ENCODE results near the gene PDIA6.

The PDIA6 gene

DNA sequence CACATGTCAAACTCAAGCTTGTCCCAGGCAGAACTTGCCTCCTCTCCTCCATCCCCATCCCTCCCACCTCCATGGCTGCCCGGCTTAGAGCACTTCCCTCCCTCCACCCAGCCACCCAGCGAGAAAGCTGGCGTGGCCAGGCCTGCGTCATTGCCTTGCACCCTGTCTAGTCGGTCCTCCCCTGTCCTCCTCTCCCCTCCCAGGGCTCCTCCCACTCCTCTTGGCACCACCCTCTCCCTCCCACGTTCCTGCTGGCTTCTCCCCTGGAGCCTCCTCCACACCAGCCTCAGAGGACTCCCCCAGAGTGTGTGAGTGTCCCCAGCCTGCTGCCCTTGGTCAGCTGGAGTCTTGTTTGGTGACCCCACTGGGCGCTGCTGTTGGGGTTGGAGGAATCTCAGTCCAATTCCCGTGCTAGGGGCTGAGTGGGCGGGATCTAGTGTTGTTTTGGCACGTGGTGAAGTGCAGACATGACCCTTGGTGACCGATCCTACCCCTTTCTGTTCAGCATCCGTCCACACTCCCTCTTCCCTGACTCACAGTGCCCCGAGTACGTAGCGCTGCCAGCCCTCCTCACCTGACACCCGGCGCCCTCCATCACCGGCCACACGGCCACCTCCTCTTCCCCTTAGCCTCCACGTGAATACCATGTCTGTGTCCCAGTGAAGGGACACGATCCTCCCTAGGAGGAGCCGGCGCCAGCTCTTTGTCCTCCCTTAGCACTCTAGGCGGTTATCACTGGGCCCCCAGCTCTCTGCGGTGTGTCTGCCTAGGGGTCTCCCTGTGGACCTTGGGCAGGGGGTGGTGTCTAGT lies 49.7 kb downstream of the PDIA6 start:
- DNase-seq = no peak

DNA sequence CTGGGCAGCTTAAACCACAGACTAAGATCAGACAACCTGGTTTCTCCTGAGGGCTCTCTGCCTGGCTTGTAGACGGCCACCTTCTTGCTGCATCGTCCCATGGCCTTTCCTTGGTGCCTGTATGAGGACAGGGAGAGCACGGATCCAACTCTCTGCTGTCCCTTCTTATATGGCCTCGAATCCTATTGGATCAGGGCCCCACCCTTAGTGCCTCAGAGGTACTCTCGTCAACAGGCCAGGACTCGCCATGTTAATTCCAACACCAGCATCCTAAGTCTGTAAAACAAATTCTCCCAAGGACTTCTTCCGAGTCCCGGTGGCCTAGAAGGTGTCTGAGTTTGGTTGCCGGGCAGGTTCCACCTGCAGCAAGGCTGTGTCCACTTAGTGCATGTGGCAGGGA lies 51.0 kb downstream of the PDIA6 start:
- no peak for DNase-seq

DNA sequence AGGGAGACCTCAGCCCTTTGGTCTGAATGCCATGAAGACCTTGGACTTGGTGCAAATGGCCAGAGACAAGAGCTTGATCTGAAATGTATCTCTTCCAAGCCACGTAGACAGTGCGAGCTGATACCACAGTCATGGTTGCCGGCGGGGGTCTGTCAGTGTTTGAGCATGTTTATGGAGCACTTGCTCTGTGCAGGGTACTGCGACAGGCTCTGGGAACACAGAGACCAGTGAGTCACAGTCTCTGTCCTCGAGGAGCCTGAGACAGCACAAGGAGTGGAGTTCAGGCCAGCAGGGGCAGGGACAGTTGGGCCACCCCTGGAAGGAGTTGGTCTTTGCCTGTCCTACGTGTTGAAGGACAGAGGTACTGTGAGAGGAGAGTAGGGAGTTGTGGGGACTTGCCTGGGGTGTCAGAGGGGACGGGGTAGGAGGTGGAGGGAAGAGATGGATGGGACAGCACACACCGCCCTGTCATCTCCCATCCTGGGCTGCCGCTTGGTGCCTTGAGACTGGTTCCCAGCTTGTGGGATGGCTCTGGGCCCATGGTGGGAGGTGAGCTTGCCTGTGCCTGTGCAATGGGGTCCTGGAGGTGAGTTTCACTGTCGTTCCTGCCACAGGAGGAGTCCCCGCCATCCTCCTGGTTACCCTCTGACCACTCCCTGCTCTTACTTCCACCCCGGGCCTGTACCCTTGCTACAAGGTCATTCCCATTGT lies 51.6 kb downstream of the PDIA6 start:
- DNase-seq = no peak

DNA sequence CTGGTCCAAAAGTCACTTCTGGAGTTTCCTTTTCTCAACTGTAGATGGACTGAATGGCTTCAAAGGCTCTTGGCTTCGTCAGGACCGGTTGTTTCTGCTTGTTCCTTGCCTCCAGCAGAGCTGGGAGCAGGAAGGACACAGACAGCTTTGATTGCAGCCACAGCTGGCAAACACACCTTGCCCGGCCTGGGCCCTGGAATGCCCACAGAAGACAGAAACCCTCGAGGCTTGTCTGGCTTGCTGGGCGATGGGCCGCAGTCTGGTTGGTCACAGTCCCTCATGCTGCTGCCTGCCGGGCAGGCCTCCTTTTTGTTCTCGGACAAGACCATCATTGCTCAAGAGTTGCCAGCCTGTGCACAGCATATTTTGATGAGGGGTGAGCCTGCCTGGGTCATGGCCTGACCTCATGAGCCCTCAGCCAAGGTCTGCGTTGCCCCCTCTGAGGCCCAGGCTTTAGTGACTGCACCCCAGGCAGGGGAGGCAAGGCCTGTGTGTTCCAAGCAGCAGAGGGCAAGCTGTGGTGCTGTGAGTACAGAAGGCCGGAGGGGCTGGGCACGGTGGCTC lies 53.4 kb downstream of the PDIA6 start:
- no peak for DNase-seq

DNA sequence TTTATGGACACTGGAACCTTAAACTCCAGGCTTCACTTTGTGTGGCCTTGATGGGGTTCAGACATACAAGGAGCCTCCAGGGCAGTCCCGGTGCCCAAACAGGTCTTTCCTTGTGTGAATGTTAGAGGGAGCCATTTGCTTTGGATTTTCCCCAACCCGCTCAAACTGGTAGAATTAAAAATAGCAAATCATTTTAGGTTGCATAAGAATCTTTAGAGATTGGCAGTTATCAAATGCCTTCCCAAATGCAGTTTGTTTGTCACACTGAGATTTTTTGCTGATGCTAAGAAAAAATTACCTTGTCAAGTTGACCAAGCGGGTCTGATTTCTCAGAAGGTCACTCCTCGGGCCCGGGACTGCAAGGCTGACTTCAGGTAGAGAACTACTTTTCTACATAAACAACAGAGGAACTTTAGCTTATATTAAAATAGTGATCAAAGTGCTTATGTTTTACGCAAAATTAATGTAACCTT lies 54.7 kb downstream of the PDIA6 start:
- DNase-seq = no peak

DNA sequence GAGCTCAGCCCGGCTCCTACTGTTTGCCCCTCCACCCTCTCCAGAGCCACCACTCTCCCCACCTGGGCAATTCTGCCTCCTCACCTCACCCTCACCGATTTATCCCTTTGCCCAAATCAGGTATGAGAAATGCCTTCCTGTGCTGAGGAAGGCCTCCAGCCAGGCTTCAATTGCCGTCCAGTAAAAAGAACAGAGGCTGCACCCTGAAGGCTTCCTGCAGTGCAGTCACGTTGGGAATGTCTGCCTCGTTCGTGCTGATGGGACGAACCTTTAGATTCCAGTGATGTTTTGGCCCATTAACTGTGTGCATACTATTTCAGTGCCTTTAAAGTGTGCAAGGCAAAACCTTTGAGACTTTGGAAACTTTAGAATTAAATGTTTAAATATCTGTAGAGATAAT lies 57.0 kb downstream of the PDIA6 start:
- no peak for DNase-seq

DNA sequence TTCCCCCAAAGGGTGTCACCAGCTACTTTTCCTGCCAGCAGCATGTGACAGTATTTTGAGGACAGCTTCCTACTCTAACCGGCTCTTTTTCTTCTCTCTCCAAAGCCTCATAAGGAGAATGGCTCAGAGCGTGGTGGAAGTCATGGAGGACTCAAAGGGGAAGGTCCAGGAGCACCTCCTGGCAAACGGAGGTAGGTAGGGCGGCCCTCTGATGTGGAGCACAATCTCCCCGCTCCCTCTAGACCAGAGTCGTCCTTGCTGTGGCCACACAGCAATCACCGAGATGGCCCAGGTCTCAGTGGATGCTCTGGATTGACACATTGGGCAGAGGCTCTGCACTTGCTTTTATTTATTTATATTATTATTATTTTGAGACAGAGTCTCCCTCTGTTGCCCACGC lies 58.7 kb downstream of the PDIA6 start:
- DNase-seq = no peak

DNA sequence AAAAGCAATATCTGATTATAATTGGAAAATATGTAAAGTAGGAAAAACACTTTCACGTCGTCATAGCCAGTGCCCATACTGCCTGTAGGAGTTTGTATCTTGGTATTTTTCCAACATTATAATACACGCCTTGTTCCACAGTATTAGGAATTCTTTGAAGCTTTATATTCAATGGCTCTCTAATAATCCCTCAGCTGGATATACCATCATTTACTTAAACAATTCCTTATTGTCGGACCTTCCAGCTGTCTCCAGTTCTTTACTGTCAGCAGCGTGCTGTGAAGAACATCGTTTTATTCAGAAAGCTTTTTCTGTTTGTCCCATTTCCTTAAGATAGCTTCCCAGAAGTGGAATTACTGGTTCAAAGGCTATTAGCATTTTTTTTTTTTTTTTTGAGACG lies 59.4 kb downstream of the PDIA6 start:
- no peak for DNase-seq

DNA sequence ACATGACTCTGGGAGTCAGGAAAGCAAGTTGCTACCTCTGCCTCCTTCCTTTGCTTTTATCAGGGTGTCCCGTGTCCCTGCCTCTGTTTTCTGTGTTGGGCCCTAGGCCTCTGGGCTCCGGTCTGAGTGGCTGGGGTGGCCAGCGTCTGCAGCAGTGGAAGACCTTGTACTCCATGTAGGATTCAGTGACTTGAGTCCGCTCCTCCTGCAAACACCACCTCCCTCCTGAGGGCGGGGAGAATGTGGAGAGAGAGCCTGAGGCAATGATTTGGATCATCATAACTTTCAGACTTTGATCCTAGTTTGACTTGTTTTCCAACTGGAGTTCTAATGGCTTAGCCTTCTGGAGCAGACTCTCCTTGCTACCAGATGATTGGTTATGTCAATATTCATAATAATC lies 60.3 kb downstream of the PDIA6 start:
- DNase-seq = no peak

DNA sequence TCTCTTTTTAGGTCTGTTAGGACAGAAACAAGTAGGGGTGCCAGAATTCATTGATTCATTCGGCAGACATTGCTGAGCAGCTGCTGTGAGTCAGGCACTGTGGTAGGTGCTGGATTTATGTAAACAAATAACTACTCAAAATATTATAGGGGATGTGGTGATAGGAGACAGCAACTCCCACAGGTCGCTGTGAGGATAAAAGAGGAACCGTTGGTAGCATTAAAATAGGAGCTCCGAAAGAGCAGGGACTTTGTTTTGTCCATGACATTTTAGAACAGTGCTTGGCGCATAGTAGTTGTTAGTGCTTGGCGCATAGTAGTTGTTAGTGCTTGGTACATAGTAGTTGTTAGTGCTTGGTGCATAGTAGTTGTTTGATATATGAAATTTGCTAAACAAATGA lies 62.0 kb downstream of the PDIA6 start:
- DNase-seq = no peak

DNA sequence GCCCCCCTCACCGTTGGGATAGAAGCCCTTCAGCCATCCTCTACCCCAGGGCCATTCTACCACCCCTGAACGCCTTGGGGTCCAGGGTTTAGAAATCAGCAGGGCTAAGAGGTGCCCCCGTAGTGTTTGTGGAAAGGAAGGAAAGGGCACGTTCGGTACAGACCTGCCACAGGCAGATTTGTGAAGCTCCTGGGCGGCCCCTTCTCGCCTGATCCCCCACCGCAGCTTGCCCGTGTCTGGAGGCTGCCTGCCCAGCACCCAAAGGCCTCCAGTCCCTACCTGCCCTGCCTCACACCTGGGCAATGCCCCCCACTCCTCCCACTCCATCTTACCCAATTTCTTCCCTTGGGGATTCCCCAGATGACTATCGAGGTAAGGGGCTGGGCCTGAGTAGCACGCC lies 69.9 kb downstream of the PDIA6 start:
- no peak for DNase-seq

DNA sequence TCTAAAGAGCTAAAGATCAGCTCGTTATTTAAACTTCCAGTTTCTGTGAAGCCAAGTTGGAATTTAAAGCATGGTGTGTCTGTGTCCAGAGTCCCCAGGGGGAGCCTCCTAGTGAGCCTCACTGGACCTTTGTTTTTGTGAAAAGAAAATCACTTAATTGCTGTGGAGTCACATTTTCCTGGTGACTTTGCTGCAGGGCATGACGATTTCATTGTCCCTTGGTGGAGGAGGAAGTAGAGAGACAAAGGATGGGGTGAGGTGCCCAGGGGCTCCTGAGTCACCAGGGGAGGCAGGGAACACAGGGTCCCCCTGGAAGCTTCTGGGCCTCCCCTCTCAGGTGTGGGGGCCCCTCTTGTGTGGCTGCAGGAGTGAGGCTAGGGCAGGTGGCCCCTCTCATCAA lies 71.4 kb downstream of the PDIA6 start:
- DNase-seq = no peak

DNA sequence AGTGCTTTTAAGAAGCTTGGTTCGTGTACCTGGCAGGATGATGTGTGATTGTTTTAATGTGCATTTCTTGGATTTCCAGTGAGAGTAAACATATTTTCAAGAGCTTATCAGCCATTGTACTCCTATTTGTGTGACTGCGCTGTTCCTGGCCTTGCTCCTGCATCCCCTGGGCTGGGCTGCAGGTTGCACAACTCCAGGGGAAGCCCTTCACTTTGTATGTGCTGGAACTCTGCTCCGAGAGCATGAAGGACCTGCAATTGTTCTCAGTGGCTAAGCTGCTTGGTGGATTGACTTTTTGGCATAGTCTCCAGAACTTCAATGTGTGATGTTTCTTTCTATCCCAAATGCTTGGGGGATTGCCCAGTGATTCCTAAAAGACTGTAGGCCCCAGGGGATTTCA lies 72.4 kb downstream of the PDIA6 start:
- DNase-seq = no peak

DNA sequence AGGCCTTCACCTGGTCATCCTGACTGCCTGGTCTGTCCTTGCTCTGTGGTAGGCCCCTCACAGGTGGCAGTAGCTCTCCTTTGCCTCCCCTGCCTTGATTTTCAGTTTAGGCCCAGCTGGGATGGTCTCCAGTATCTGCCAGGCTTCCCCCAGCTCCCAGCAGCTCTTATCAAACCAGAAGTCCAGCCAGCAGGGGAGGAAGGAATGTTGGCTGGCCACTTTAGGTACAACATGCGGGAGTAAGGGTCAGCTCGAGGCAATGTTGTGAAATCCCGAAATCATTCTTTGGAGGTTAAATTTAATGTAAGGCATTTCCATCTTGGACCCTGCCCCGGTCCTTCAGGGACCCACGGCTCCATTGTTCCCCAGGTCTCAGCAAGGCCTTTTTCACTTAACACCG lies 74.4 kb downstream of the PDIA6 start:
- DNase-seq = no peak

DNA sequence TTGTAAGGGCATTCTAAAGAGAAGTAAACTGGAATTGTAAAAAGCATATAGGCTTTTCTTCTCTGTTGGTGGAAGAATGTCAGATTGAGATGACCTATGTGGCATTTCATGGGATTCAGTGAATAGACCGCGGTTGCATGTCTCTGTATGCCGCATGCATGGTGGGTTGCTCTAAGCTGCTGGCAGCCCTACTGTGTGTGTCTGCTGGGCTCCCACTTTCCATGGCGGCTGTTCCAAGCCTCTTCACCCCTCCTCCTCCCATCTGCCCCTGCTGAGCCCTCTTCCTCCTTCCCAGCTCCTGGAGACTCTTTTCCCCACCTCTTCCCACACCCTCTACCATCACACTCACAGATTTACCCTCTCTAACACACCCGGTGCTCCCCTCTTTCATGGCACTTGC lies 78.6 kb downstream of the PDIA6 start:
- DNase-seq = no peak

DNA sequence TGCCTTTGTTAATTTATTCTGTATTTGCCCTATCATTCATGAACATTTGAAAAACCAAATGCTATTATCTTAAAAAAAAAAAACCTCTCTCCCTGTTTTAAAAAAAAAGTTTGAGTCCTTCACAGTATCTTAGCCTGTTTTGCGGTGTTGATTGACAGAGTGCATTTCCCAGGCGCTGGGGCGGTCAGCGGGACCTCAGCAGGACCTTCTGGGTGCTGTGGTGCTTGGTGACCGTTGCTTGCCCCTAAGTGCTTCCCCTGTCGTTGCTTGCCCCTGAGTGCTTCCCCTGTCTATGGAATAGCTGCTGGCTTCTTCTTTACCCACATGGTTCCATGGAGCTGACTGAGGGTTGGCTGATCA lies 79.0 kb downstream of the PDIA6 start:
- DNase-seq = peak; percentile 22

All from DMS53 (cell line).